Measurements from ENCODE around the gene TENM3. TPM values are rescaled to one million over a fixed set of nuclear protein-coding genes. Genes with fewer than 3 reads are reported as not detected.

Gene TENM3
- total RNA-seq, 1 experiment from 2014 or later = 71.0 TPM

DNA sequence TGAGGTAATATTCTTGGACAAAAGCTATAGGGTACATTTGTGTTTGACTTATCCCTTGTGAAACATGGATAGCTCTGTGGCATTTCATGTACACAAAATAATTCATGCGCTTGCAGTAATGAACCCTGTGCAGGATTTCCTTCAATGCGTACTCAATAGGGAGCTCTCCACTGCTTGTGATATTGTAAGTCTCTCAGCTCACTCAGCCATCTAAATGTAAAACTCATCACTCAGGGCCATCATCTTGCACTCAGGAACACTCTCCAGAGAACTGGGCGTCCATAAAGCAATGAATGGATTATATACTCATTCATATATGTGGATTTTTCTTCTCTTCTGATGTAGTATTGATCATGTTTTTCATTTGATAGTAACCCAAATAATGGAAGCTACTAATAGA is 385.9 kb downstream of the TENM3 start:
- H3K4me3 Mint-ChIP-seq = no peak overlapping the region
- H3K27ac Mint-ChIP-seq = no peak overlapping the region
- peaks cover 15% of the 10 kb centered on the region for H3K36me3 Mint-ChIP-seq
- TF ChIP-seq ZNF532 (CRISPR knock-in tag; IDR thresholded peaks at IDR 0.05; ENCODE audit: borderline replicate concordance) = no peak
- no peak for TF ChIP-seq PRDM15 (CRISPR knock-in tag; IDR thresholded peaks at IDR 0.05)
- TF ChIP-seq ZNF232 (CRISPR knock-in tag; IDR thresholded peaks at IDR 0.05) = no peak
- TF ChIP-seq NFE2L1 (CRISPR knock-in tag; IDR thresholded peaks at IDR 0.05) = no peak
- no peak for TF ChIP-seq PRRX2 (CRISPR knock-in tag; IDR thresholded peaks at IDR 0.05)
- no peak for TF ChIP-seq ZBTB21 (CRISPR knock-in tag; IDR thresholded peaks at IDR 0.05; ENCODE audit: borderline replicate concordance)
- TF ChIP-seq, protein P1, sequence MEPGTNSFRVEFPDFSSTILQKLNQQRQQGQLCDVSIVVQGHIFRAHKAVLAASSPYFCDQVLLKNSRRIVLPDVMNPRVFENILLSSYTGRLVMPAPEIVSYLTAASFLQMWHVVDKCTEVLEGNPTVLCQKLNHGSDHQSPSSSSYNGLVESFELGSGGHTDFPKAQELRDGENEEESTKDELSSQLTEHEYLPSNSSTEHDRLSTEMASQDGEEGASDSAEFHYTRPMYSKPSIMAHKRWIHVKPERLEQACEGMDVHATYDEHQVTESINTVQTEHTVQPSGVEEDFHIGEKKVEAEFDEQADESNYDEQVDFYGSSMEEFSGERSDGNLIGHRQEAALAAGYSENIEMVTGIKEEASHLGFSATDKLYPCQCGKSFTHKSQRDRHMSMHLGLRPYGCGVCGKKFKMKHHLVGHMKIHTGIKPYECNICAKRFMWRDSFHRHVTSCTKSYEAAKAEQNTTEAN (CRISPR knock-in tag; IDR thresholded peaks at IDR 0.05) = no peak
- no peak for TF ChIP-seq AFF4 (CRISPR knock-in tag; IDR thresholded peaks at IDR 0.05; ENCODE audit: borderline replicate concordance)
- TF ChIP-seq ZNF423 (CRISPR knock-in tag; IDR thresholded peaks at IDR 0.05) = no peak
- no peak for TF ChIP-seq SMAD4 (CRISPR knock-in tag; IDR thresholded peaks at IDR 0.05)
- TF ChIP-seq, protein P2, sequence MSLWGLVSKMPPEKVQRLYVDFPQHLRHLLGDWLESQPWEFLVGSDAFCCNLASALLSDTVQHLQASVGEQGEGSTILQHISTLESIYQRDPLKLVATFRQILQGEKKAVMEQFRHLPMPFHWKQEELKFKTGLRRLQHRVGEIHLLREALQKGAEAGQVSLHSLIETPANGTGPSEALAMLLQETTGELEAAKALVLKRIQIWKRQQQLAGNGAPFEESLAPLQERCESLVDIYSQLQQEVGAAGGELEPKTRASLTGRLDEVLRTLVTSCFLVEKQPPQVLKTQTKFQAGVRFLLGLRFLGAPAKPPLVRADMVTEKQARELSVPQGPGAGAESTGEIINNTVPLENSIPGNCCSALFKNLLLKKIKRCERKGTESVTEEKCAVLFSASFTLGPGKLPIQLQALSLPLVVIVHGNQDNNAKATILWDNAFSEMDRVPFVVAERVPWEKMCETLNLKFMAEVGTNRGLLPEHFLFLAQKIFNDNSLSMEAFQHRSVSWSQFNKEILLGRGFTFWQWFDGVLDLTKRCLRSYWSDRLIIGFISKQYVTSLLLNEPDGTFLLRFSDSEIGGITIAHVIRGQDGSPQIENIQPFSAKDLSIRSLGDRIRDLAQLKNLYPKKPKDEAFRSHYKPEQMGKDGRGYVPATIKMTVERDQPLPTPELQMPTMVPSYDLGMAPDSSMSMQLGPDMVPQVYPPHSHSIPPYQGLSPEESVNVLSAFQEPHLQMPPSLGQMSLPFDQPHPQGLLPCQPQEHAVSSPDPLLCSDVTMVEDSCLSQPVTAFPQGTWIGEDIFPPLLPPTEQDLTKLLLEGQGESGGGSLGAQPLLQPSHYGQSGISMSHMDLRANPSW (CRISPR knock-in tag; conservative IDR thresholded peaks at IDR 0.05; ENCODE audit: low read depth) = no peak
- TF ChIP-seq GTF2I (CRISPR knock-in tag; conservative IDR thresholded peaks at IDR 0.05) = no peak
- TF ChIP-seq, protein P3, sequence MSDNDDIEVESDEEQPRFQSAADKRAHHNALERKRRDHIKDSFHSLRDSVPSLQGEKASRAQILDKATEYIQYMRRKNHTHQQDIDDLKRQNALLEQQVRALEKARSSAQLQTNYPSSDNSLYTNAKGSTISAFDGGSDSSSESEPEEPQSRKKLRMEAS (CRISPR knock-in tag; IDR thresholded peaks at IDR 0.05) = no peak
- no peak for TF ChIP-seq CBFB (CRISPR knock-in tag; IDR thresholded peaks at IDR 0.05; ENCODE audit: low read depth)
- no peak for TF ChIP-seq TEAD4 (CRISPR knock-in tag; IDR thresholded peaks at IDR 0.05)
- no peak for TF ChIP-seq TCF7 (CRISPR knock-in tag; IDR thresholded peaks at IDR 0.05; ENCODE audit: low read depth)
- TF ChIP-seq RORB (CRISPR knock-in tag; IDR thresholded peaks at IDR 0.05) = no peak
- no peak for TF ChIP-seq SOX15 (CRISPR knock-in tag; IDR thresholded peaks at IDR 0.05)
- POLR2A ChIA-PET = no interaction called here
- peaks cover 25% of the 10 kb centered on the region for H3K4me1 Mint-ChIP-seq
- DNase-seq (ENCODE audit: low spot score) (no peak), ATAC-seq (no peak)
- H3K27me3 Mint-ChIP-seq (ENCODE audit: low read depth) = no peaks in the 10 kb centered on the region
- H3K9me3 Mint-ChIP-seq = peaks cover 5% of the 10 kb centered on the region; the same call in 1 of the 2 replicates
- CTCF ChIA-PET = no interaction called here
